ENCODE data around the gene GADD45GIP1. TPM values are rescaled to one million over a fixed set of nuclear protein-coding genes. Genes with fewer than 3 reads are reported as not detected.

Gene GADD45GIP1
- total and polyA plus RNA-seq, 10 of the 15 experiments (the other 5 are each of a cell fraction or from before 2014, with no cell fraction given): 5.1 to 136 (median 30.1) TPM

- Histone ChIP-seq H4K20me1 (ENCODE audit: control insufficient read depth, insufficient read depth) (no peaks in the 10 kb centered on the region), H3K4me1 (ENCODE audit: control insufficient read depth, insufficient read depth, low read length) (peaks cover 17% of the 10 kb centered on the region), H3K27me3 (replicated peaks in 1 of 2; ENCODE audit: control insufficient read depth in 2 of 2, insufficient read depth in 2 of 2, low read length in 1 of 2) (no peaks in the 10 kb centered on the region), H2AFZ (ENCODE audit: control insufficient read depth, low read depth, low read length) (peak within 1 kb of the TSS; percentile 84), H3K4me3 (peak within 1 kb of the TSS; percentile 91), H3K79me2 (ENCODE audit: control insufficient read depth, insufficient read depth, low read length) (peaks cover 33% of the 10 kb centered on the region), H3K27ac (ENCODE audit: control insufficient read depth, insufficient read depth) (peak within 1 kb of the TSS; percentile 82), H3K9me3 (replicated peaks; ENCODE audit: control insufficient read depth, insufficient read depth, low read length) (no peaks in the 10 kb centered on the region), H3K4me2 (ENCODE audit: control insufficient read depth, insufficient read depth) (peak within 1 kb of the TSS; percentile 67), H3K9ac (ENCODE audit: control insufficient read depth, insufficient read depth, low read length) (peak within 1 kb of the TSS; percentile 95), H3K36me3 (ENCODE audit: control insufficient read depth in 2 of 2, insufficient read depth in 2 of 2, low read length in 1 of 2) (peaks cover 7 to 14% of the 10 kb centered on the region in 2 experiments; a peak in 3 of 4 replicates)
- SMC1A ChIA-PET (ENCODE audit: uncharacterized antibody, unreplicated experiment): interaction anchor here (0.6 to 3.2 kb wide), 8 partner anchors 8 to 96 kb away, joined by 3 to 14 read pairs (median 7); partner anchors contain the start of genes GCDH and SYCE2
- peak; percentile 80 for ATAC-seq
- under 1% methylated on average over 50 of the region's 51 CpGs for WGBS (ENCODE audit: insufficient coverage, insufficient replicate concordance, low lambda C conversion rate, missing lambda C conversion rate)
- in situ Hi-C loops (cut with MboI): no loop called here
- DNase-seq (ENCODE audit: low read depth, low spot score): peak; percentile 80
- intact Hi-C loops (cut with micrococcal nuclease; ENCODE audit: unreplicated experiment): no loop called here
- FAIRE-seq: peak; percentile 84
- RAD21 ChIA-PET (ENCODE audit: unreplicated experiment): interaction anchor here (0.6 to 2.4 kb wide), 5 partner anchors 32 to 173 kb away, joined by 3 to 11 read pairs (median 5); no protein-coding TSS in a partner anchor
- CTCF ChIA-PET: interaction anchor here (0.5 to 2.4 kb wide), 6 partner anchors 32 to 1571 kb away, joined by 3 to 18 read pairs (median 6); partner anchors contain the start of genes DNASE2 and GCDH
- POLR2A ChIA-PET: interaction anchor here (0.5 to 2.7 kb wide), 13 partner anchors 9 to 204 kb away, joined by 3 to 9 read pairs (median 4); partner anchors contain the start of genes DNASE2, GCDH, SYCE2 and TRIR
- BruUV-seq (replicated peaks): TSS peak; percentile 75
- TF ChIP-seq ZBED1 (IDR thresholded peaks at IDR 0.05; ENCODE audit: borderline replicate concordance) (no peak), TBL1XR1 (IDR thresholded peaks at IDR 0.05; ENCODE audit: low read depth, low read length) (peak; percentile 84), RFX5 (IDR thresholded peaks at IDR 0.05; ENCODE audit: low read depth, low read length) (no peak; the same call in 1 of the 2 replicates), RUNX3 (IDR thresholded peaks at IDR 0.05; ENCODE audit: low read length) (peak; percentile 46; the same call in 1 of the 2 replicates), PML (IDR thresholded peaks at IDR 0.05; ENCODE audit: low read length) (peak; percentile 82; the same call in 1 of the 2 replicates), PBX3 (IDR thresholded peaks at IDR 0.05; ENCODE audit: insufficient replicate concordance, low read depth, low read length) (no peak), ZBTB4 (CRISPR knock-in tag; IDR thresholded peaks at IDR 0.05) (no peak), IRF4 (IDR thresholded peaks at IDR 0.05; ENCODE audit: low read depth, low read length) (no peak), ATF3 (IDR thresholded peaks at IDR 0.05; ENCODE audit: borderline replicate concordance, extremely low read depth, low read depth, low read length) (no peak), RB1 (IDR thresholded peaks at IDR 0.05; ENCODE audit: borderline replicate concordance) (no peak), SP1 (IDR thresholded peaks at IDR 0.05; ENCODE audit: low read depth, low read length) (peak; percentile 45), BRCA1 (IDR thresholded peaks at IDR 0.05; ENCODE audit: low read depth, low read length) (no peak), TARDBP (IDR thresholded peaks at IDR 0.05; ENCODE audit: borderline replicate concordance) (peak; percentile 85; the same call in 1 of the 2 replicates), TCF3 (IDR thresholded peaks at IDR 0.05; ENCODE audit: borderline replicate concordance, insufficient read depth, low read depth, low read length) (0 out of 2 replicates have a peak, but pooled peaks have one; percentile 22), SMAD1 (IDR thresholded peaks at IDR 0.05; ENCODE audit: low read depth, partially characterized antibody) (no peak), MYB (IDR thresholded peaks at IDR 0.05; ENCODE audit: borderline replicate concordance, low read depth, low read length) (no peak; the same call in 1 of the 2 replicates), PAX5 (IDR thresholded peaks at IDR 0.05; ENCODE audit: borderline replicate concordance, low read depth, low read length) (peak; percentile 55; the same call in 1 of the 2 replicates), BHLHE40 (IDR thresholded peaks at IDR 0.05; ENCODE audit: borderline replicate concordance in 1 of 2, low read depth in 2 of 2, low read length in 1 of 2) (peak; percentile 58 to 63; a peak in 3 of 4 replicates), NR2C2 (IDR thresholded peaks at IDR 0.05; ENCODE audit: borderline replicate concordance, control insufficient read depth, insufficient read length, low read depth) (no peak)
These were observed 23.5 kb downstream of the GADD45GIP1 start, which contains the start of gene FARSA for GRCh38 chr19:12933287-12934072. Gene FARSA (minus strand): TSS chr19:12933711. CDS start chr19:12933696, 15 bp downstream.
